HepG2 (cell line): ENCODE results near the gene WDR13. TPM values are rescaled to one million over a fixed set of nuclear protein-coding genes. Genes with fewer than 3 reads are reported as not detected.

Source experiments
- GLMP ChIP-seq: sonication (generic); formaldehyde crosslinking; IDR thresholded peaks from 2 replicates; pipeline ENCODE4 v1.9.0; 2021; ENCODE audit warnings: missing genetic modification reagents, mild to moderate bottlenecking, borderline replicate concordance
- KIAA2018 ChIP-seq: sonication (generic); formaldehyde crosslinking; IDR thresholded peaks from 2 replicates; pipeline ENCODE4 v1.5.0; 2020; ENCODE audit warnings: mild to moderate bottlenecking, missing genetic modification reagents, borderline replicate concordance
- polyA plus RNA-seq, 8 experiments: library from polyadenylated mRNA; depleted of rRNA in 3 of 8; stranded (reverse) in 7 of 8; unstranded in 1 of 8; fragments of >200 nt; fragmentation: Illumina TruSeq in 4 of 8; extraction: Trizol in 4 of 8; gene quantifications; 2 replicates each; pipeline versions ENCODE4 v1.2.1 to v1.2.3, GENCODE V29; 2011 to 2016; ENCODE audit warnings: low read depth in 4 of 8, missing spikeins in 1 of 8, mixed read lengths in 1 of 8; ENCODE audit not compliant: insufficient read depth in 1 of 8
- total RNA-seq, 5 experiments: library from RNA; depleted of rRNA; stranded (reverse); fragments of >200 nt; fragmentation: Illumina TruSeq; extraction: Trizol; gene quantifications; 2 replicates each; pipeline ENCODE4 v1.2.3, GENCODE V29; 2016; ENCODE audit warnings: low read depth in 1 of 5

The WDR13 gene
- total and polyA plus RNA-seq, 2 of the 13 experiments (the other 11 are each of a cell fraction or from before 2014, with no cell fraction given), result 28.7 to 37.1 TPM

GRCh38 chrX:48613502-48614160 is 16.3 kb downstream of the WDR13 start (continued):
- TF ChIP-seq KIAA2018 (CRISPR knock-in tag) (no peak), GLMP (CRISPR knock-in tag) (no peak)
